K562 (cell line): ENCODE results near the gene PDE11A.

ENCODE experiments used
- CBFB ChIP-seq: sonication (generic); formaldehyde crosslinking; IDR thresholded peaks from 2 replicates; pipeline ENCODE4 v1.4.0; 2020; ENCODE audit warnings: mild to moderate bottlenecking, missing genetic modification reagents
- EZH2 ChIP-seq: IDR thresholded peaks from 2 replicates; pipeline ENCODE4 v1.6.1; 2012; ENCODE audit warnings: low read depth, mild to moderate bottlenecking, inconsistent platforms, low read length, borderline replicate concordance
- NFYB ChIP-seq: IDR thresholded peaks from 2 replicates; pipeline ENCODE4 v1.6.1; 2011; ENCODE audit warnings: mild to moderate bottlenecking, moderate library complexity; ENCODE audit not compliant: insufficient read length; ENCODE audit errors: extremely low read depth
- POLR2A ChIP-seq: fragments of 450-650 bp; conservative IDR thresholded peaks from 2 replicates; pipeline ENCODE4 v1.6.1; 2016
- POLR2AphosphoS5 ChIP-seq: IDR thresholded peaks from 2 replicates; pipeline ENCODE4 v1.6.1; 2011; ENCODE audit warnings: mild to moderate bottlenecking, low read depth, low read length, moderate library complexity; ENCODE audit not compliant: control insufficient read depth, insufficient read depth
- SLC30A9 ChIP-seq: fragments of 250-450 bp; sonication (Bioruptor Pico); IDR thresholded peaks from 2 replicates; pipeline ENCODE4 v1.8.0; 2022; ENCODE audit warnings: mild to moderate bottlenecking, moderate library complexity
- TF ChIP-seq, protein P1 (sequence below): sonication (generic); formaldehyde crosslinking; IDR thresholded peaks from 2 replicates; pipeline ENCODE4 v1.8.1; 2023; ENCODE audit warnings: mild to moderate bottlenecking, missing genetic modification reagents
- TF ChIP-seq, protein P2 (sequence below): sonication (generic); formaldehyde crosslinking; IDR thresholded peaks from 2 replicates; pipeline ENCODE4 v1.9.0; 2022; ENCODE audit warnings: mild to moderate bottlenecking, missing genetic modification reagents
- TF ChIP-seq, protein P3 (sequence below): fragments of 450-650 bp; formaldehyde crosslinking; IDR thresholded peaks from 2 replicates; pipeline ENCODE4 v1.4.0; 2020; ENCODE audit warnings: mild to moderate bottlenecking, mixed read lengths
- TF ChIP-seq, protein P4 (sequence below), 2 experiments: fragments of 450-650 bp; formaldehyde crosslinking in 1 of 2; IDR thresholded peaks; 2 replicates each; pipeline versions ENCODE4 v1.4.0 to v1.6.1; 2014 to 2020; ENCODE audit warnings: mild to moderate bottlenecking in 2 of 2, borderline replicate concordance in 1 of 2, low read depth in 1 of 2
- TF ChIP-seq, protein P5 (sequence below): sonication (generic); formaldehyde crosslinking; IDR thresholded peaks from 2 replicates; pipeline ENCODE4 v1.8.0; 2022; ENCODE audit warnings: mild to moderate bottlenecking, missing genetic modification reagents
- TF ChIP-seq, protein P6 (sequence below), 3 experiments: IDR thresholded peaks in 2 of 3; conservative IDR thresholded peaks in 1 of 3; 2 replicates each; pipeline ENCODE4 v1.5.1; 2011 to 2012; ENCODE audit warnings: low read length in 3 of 3, mild to moderate bottlenecking in 3 of 3, control low read depth in 2 of 3, improper control_type of control experiment in 1 of 3, inconsistent platforms in 1 of 3, low read depth in 1 of 3, mixed read lengths in 1 of 3, moderate library complexity in 1 of 3; ENCODE audit not compliant: insufficient read depth in 2 of 3

DNA sequence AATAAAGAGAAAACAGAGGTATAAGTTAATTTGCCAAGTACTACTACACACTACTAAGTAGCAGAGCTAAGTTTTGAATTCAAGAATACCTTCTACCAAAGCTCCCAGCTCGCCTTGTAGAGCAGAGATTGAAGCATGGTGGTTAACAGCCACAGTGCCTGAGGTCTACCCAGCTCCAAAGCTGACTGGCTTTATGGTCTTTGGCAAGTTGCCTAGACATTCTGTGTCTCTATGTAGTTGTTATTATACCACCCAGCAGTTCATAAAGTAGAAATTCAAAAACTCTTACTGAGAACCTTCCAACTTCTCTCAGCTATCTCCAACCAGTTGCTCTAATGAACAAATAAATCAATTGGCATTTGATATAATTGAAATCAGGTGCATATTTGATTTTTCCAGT, 87.8 kb downstream of the PDE11A start:
- TF ChIP-seq POLR2A (no peak), NFYB (no peak), EZH2 (no peak), POLR2AphosphoS5 (no peak), SLC30A9 (CRISPR knock-in tag) (no peak), CBFB (CRISPR knock-in tag) (no peak)
- TF ChIP-seq, protein P1, sequence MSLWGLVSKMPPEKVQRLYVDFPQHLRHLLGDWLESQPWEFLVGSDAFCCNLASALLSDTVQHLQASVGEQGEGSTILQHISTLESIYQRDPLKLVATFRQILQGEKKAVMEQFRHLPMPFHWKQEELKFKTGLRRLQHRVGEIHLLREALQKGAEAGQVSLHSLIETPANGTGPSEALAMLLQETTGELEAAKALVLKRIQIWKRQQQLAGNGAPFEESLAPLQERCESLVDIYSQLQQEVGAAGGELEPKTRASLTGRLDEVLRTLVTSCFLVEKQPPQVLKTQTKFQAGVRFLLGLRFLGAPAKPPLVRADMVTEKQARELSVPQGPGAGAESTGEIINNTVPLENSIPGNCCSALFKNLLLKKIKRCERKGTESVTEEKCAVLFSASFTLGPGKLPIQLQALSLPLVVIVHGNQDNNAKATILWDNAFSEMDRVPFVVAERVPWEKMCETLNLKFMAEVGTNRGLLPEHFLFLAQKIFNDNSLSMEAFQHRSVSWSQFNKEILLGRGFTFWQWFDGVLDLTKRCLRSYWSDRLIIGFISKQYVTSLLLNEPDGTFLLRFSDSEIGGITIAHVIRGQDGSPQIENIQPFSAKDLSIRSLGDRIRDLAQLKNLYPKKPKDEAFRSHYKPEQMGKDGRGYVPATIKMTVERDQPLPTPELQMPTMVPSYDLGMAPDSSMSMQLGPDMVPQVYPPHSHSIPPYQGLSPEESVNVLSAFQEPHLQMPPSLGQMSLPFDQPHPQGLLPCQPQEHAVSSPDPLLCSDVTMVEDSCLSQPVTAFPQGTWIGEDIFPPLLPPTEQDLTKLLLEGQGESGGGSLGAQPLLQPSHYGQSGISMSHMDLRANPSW, result no peak
- TF ChIP-seq, protein P2, sequence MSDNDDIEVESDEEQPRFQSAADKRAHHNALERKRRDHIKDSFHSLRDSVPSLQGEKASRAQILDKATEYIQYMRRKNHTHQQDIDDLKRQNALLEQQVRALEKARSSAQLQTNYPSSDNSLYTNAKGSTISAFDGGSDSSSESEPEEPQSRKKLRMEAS (CRISPR knock-in tag), result no peak
- TF ChIP-seq, protein P3, sequence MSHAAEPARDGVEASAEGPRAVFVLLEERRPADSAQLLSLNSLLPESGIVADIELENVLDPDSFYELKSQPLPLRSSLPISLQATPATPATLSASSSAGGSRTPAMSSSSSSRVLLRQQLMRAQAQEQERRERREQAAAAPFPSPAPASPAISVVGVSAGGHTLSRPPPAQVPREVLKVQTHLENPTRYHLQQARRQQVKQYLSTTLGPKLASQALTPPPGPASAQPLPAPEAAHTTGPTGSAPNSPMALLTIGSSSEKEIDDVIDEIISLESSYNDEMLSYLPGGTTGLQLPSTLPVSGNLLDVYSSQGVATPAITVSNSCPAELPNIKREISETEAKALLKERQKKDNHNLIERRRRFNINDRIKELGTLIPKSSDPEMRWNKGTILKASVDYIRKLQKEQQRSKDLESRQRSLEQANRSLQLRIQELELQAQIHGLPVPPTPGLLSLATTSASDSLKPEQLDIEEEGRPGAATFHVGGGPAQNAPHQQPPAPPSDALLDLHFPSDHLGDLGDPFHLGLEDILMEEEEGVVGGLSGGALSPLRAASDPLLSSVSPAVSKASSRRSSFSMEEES (CRISPR knock-in tag), result no peak
- TF ChIP-seq, protein P4, sequence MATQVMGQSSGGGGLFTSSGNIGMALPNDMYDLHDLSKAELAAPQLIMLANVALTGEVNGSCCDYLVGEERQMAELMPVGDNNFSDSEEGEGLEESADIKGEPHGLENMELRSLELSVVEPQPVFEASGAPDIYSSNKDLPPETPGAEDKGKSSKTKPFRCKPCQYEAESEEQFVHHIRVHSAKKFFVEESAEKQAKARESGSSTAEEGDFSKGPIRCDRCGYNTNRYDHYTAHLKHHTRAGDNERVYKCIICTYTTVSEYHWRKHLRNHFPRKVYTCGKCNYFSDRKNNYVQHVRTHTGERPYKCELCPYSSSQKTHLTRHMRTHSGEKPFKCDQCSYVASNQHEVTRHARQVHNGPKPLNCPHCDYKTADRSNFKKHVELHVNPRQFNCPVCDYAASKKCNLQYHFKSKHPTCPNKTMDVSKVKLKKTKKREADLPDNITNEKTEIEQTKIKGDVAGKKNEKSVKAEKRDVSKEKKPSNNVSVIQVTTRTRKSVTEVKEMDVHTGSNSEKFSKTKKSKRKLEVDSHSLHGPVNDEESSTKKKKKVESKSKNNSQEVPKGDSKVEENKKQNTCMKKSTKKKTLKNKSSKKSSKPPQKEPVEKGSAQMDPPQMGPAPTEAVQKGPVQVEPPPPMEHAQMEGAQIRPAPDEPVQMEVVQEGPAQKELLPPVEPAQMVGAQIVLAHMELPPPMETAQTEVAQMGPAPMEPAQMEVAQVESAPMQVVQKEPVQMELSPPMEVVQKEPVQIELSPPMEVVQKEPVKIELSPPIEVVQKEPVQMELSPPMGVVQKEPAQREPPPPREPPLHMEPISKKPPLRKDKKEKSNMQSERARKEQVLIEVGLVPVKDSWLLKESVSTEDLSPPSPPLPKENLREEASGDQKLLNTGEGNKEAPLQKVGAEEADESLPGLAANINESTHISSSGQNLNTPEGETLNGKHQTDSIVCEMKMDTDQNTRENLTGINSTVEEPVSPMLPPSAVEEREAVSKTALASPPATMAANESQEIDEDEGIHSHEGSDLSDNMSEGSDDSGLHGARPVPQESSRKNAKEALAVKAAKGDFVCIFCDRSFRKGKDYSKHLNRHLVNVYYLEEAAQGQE (IDR thresholded peaks at IDR 0.05; ENCODE audit: borderline replicate concordance), result no peak
- TF ChIP-seq, protein P4 (CRISPR knock-in tag; IDR thresholded peaks at IDR 0.05; ENCODE audit: low read depth), result no peak
- TF ChIP-seq, protein P5, sequence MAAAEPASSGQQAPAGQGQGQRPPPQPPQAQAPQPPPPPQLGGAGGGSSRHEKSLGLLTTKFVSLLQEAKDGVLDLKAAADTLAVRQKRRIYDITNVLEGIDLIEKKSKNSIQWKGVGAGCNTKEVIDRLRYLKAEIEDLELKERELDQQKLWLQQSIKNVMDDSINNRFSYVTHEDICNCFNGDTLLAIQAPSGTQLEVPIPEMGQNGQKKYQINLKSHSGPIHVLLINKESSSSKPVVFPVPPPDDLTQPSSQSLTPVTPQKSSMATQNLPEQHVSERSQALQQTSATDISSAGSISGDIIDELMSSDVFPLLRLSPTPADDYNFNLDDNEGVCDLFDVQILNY (CRISPR knock-in tag), result no peak
- TF ChIP-seq, protein P6, sequence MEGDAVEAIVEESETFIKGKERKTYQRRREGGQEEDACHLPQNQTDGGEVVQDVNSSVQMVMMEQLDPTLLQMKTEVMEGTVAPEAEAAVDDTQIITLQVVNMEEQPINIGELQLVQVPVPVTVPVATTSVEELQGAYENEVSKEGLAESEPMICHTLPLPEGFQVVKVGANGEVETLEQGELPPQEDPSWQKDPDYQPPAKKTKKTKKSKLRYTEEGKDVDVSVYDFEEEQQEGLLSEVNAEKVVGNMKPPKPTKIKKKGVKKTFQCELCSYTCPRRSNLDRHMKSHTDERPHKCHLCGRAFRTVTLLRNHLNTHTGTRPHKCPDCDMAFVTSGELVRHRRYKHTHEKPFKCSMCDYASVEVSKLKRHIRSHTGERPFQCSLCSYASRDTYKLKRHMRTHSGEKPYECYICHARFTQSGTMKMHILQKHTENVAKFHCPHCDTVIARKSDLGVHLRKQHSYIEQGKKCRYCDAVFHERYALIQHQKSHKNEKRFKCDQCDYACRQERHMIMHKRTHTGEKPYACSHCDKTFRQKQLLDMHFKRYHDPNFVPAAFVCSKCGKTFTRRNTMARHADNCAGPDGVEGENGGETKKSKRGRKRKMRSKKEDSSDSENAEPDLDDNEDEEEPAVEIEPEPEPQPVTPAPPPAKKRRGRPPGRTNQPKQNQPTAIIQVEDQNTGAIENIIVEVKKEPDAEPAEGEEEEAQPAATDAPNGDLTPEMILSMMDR (IDR thresholded peaks at IDR 0.05 in 2 of 3, conservative IDR thresholded peaks at IDR 0.05 in 1 of 3; ENCODE audit: insufficient read depth in 2 of 3, low read depth in 1 of 3, low read length in 3 of 3), result no peak
